Cardiac muscle cell (in vitro differentiated cells and primary cell): Measurements from ENCODE around the gene EIF4E3. TPM values are rescaled to one million over a fixed set of nuclear protein-coding genes. Genes with fewer than 3 reads are reported as not detected.
A peak's percentile ranks its signal among the peaks of the same experiment; 100 is the strongest.

Experiments used
- DNase-seq, 2 donors: peaks; one replicate each; pipeline versions ENCODE4 v3.0.0 to v3.0.0-alpha.2; 2010 to 2017; ENCODE audit warnings: low read depth in 1 of 2, low spot score in 1 of 2
- H3K27ac ChIP-seq: fragments of 200-600 bp; sonication (generic); 2 replicates; pipeline ENCODE4 v1.5.1; 2016
- H3K27me3 ChIP-seq: fragments of 200-600 bp; sonication (generic); 2 replicates; pipeline ENCODE4 v1.6.0; 2016; ENCODE audit warnings: control low read depth
- H3K36me3 ChIP-seq: fragments of 200-600 bp; sonication (generic); 2 replicates; pipeline ENCODE4 v1.5.1; 2016; ENCODE audit warnings: control low read depth
- H3K4me1 ChIP-seq: fragments of 200-600 bp; sonication (generic); 2 replicates; pipeline ENCODE4 v1.8.1; 2017; ENCODE audit warnings: low read depth, mild to moderate bottlenecking, mixed run types
- H3K4me3 ChIP-seq: fragments of 200-600 bp; sonication (generic); 2 replicates; pipeline ENCODE4 v1.5.1; 2016; ENCODE audit warnings: mild to moderate bottlenecking
- H3K9me3 ChIP-seq: fragments of 200-600 bp; sonication (generic); 2 replicates; pipeline ENCODE4 v1.5.1; 2017; ENCODE audit warnings: low read depth, mild to moderate bottlenecking, control low read depth
- polyA plus RNA-seq: library from polyadenylated mRNA; unstranded; fragments of >200 nt; fragmentation: Nextera tagmentation; extraction: Ambion mirVana; gene quantifications from 2 replicates; pipeline ENCODE4 v1.2.1, GENCODE V29; 2016
- total RNA-seq: library from RNA; depleted of rRNA; stranded (reverse); fragments of >200 nt; gene quantifications from 2 replicates; pipeline ENCODE4 v1.2.3, GENCODE V29; 2016
- TF ChIP-seq, protein P1 (sequence below): IDR thresholded peaks from 2 replicates; pipeline ENCODE4 v1.5.1; 2012; ENCODE audit warnings: low read depth, mild to moderate bottlenecking, low read length

The EIF4E3 gene
- total RNA-seq (1.6 and 4.3 TPM in 2 replicates), polyA plus RNA-seq (10.5 and 10.8 TPM in 2 replicates)

DNA sequence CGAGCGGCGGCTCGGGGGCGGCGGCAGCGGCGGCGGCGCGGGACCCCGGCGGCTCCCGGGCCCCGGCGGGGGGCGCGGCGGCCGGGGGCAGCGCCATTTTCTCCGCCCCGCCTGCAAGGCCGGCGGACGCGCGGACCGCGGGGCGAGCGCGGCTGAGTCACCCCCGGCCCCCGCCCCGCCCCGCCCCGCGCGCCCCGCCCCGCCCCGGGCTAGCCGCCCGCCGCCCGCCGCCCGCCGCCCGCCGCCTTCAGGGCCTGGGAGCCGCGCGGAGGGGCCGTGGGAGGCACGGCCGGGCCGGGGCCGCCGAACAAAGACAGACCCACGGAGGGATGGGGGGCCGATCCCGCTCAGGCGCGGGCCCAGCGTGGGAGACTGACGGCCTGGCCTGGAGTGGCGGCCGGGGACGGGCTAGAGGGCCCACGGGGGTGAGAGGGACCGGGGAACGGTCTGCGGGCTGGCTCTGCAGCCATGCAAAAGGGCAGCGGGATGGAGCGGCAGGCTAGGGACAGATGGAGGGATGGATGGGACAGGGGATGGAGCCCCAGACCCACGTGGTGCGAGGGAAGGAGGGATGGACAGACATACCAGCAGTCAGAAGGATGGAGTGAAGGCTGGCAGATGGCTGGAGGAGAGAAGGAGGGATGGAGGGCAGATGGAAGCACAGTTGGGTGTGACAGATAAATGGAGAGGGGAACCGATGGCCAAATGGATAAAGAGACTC lies at the start of gene EIF4E3:
TSS of gene EIF4E3 (minus strand) at position 132 of the 721 bp plus-strand sequence. CDS start at position 97, 35 bp downstream.
- Histone ChIP-seq H3K36me3 (no peaks in the 10 kb centered on the region), H3K9me3 (no peaks in the 10 kb centered on the region), H3K27me3 (peaks cover 64% of the 10 kb centered on the region), H3K27ac (peak within 1 kb of the TSS; percentile 10), H3K4me3 (peak within 1 kb of the TSS; percentile 90), H3K4me1 (no peaks in the 10 kb centered on the region)
- peak; percentile 37 to 53 for DNase-seq
- TF ChIP-seq, protein P1, sequence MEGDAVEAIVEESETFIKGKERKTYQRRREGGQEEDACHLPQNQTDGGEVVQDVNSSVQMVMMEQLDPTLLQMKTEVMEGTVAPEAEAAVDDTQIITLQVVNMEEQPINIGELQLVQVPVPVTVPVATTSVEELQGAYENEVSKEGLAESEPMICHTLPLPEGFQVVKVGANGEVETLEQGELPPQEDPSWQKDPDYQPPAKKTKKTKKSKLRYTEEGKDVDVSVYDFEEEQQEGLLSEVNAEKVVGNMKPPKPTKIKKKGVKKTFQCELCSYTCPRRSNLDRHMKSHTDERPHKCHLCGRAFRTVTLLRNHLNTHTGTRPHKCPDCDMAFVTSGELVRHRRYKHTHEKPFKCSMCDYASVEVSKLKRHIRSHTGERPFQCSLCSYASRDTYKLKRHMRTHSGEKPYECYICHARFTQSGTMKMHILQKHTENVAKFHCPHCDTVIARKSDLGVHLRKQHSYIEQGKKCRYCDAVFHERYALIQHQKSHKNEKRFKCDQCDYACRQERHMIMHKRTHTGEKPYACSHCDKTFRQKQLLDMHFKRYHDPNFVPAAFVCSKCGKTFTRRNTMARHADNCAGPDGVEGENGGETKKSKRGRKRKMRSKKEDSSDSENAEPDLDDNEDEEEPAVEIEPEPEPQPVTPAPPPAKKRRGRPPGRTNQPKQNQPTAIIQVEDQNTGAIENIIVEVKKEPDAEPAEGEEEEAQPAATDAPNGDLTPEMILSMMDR: no peak

DNA sequence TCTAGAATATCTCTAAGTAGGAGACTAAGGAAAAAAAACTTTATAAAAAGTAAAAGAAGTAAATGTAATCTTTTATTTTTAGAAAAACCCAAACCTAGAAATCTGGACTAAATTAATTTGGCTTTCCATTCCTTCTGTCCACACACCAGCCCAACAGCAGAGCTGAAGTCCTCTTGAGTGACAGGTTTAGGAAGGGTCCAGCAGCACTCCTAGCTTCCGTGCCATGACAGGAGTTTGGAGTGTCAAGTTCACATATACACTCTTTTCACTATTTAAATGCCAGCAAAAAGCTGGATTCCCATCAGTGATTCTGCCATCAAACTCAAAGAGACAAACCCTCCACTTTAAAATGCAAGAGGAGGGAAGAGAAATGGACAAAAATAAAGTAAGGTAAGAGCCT lies 46.7 kb upstream of the EIF4E3 start:
- Histone ChIP-seq H3K9me3 (no peaks in the 10 kb centered on the region), H3K36me3 (no peaks in the 10 kb centered on the region), H3K4me3 (no peak overlapping the region), H3K27me3 (no peaks in the 10 kb centered on the region), H3K4me1 (no peaks in the 10 kb centered on the region), H3K27ac (no peak overlapping the region)
- TF ChIP-seq, protein P1: no peak
- no peak for DNase-seq

DNA sequence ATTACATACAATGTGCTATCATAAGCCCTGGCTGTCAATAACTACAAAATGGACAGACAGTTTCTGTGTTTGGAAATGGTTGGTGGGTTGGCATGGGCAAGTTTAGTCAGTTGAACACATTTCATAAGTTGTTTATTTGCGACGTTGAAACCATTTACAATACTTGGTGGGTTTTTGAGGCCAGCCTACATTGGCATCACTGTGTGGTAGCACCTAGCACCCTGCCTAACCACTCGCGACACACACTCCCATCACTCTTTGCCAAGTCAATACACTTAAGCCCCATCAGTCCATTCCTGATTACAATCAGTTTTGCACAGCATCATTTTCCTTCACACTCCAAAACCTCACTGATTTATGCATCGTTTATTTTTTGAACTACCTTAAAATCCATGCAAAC lies 45.9 kb upstream of the EIF4E3 start:
- H3K27ac ChIP-seq: no peak overlapping the region
- TF ChIP-seq, protein P1: no peak
- DNase-seq: no peak
- no peaks in the 10 kb centered on the region for H3K4me1 ChIP-seq
- no peaks in the 10 kb centered on the region for H3K36me3 ChIP-seq
- H3K4me3 ChIP-seq: no peak overlapping the region
- no peaks in the 10 kb centered on the region for H3K9me3 ChIP-seq
- no peaks in the 10 kb centered on the region for H3K27me3 ChIP-seq

GRCh38 chr3:71763426-71763825 lies 38.2 kb upstream of the EIF4E3 start:
- peaks cover 6% of the 10 kb centered on the region for H3K27me3 ChIP-seq
- DNase-seq: no peak
- no peaks in the 10 kb centered on the region for H3K36me3 ChIP-seq
- H3K27ac ChIP-seq: no peak overlapping the region
- TF ChIP-seq, protein P1: no peak
- no peaks in the 10 kb centered on the region for H3K9me3 ChIP-seq
- no peak overlapping the region for H3K4me3 ChIP-seq
- H3K4me1 ChIP-seq: no peaks in the 10 kb centered on the region

- Histone ChIP-seq H3K27ac (no peak overlapping the region), H3K36me3 (no peaks in the 10 kb centered on the region), H3K4me1 (no peaks in the 10 kb centered on the region), H3K9me3 (no peaks in the 10 kb centered on the region), H3K27me3 (peaks cover 32% of the 10 kb centered on the region), H3K4me3 (no peak overlapping the region)
- DNase-seq: no peak
- TF ChIP-seq, protein P1: no peak
These were observed 34.9 kb upstream of the EIF4E3 start for GRCh38 chr3:71760140-71760539.
